ENCODE measurements around the gene SUOX. TPM values are rescaled to one million over a fixed set of nuclear protein-coding genes. Genes with fewer than 3 reads are reported as not detected.
"Not testable (repeated sequence)": the region's sequence is repeated elsewhere in the genome, so short reads cannot be mapped to it uniquely, and the experiment has no call there.

The SUOX gene
- total RNA-seq, 2 donors from 2014 or later = 23.6 to 49.6 TPM

- DNase-seq (ENCODE audit: low spot score) = no peak
- no peaks in the 10 kb centered on the region for H3K27me3 ChIP-seq (replicated peaks; ENCODE audit: insufficient read depth)
- no peak overlapping the region for H3K27ac ChIP-seq
- whole genome bisulfite sequencing = 64% methylated on average over 3 of the region's 3 CpGs
- no peak overlapping the region for H3K4me3 ChIP-seq
- intact Hi-C loops (cut with DNase I) = no loop called here
- no peaks in the 10 kb centered on the region for H3K9me3 ChIP-seq
- H3K4me1 ChIP-seq (replicated peaks) = no peaks in the 10 kb centered on the region
- H3K36me3 ChIP-seq = no peaks in the 10 kb centered on the region
- TF ChIP-seq POLR2AphosphoS5 (IDR thresholded peaks at IDR 0.05) (no peak), CTCF (IDR thresholded peaks at IDR 0.05) (no peak), POLR2A (IDR thresholded peaks at IDR 0.05) (no peak)
Measured at GRCh38 chr12:55982319-55982936, 14.6 kb upstream of the SUOX start.

DNA sequence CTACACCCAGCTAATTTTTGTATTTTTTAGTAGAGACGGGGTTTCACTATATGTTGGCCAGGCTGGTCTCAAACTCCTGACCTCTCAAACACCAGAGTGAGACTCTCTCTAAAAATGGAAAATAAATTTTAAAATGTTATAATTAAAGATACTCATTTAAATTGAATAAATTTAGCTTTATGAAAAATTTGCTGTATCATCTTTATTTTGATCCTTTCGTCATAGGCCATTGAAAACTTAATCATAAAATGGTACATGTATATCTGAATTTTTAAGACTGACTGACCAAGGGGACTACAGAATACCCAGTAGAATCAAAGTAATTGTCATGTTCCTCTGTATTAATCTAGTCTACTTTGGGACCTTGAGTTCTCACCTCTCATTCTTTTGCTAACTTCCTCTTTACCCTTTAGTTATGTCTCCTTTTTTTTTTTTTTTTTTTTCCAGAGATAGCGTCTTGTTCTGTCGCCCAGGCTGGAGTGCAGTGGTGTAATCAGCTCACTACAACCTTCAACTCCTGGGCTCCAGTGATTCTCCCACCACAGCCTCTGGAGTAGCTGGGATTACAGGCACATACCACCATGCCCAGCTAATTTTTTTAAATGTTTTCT, 13.7 kb upstream of the SUOX start:
- no peak for DNase-seq (ENCODE audit: low spot score)
- H3K36me3 ChIP-seq = no peaks in the 10 kb centered on the region
- intact Hi-C loops (cut with DNase I) = no loop called here

GRCh38 chr12:55984861-55985260, 12.2 kb upstream of the SUOX start:
- H3K9me3 ChIP-seq = no peaks in the 10 kb centered on the region
- H3K36me3 ChIP-seq = peaks cover 0 to 6% of the 10 kb centered on the region in 2 donors
- H3K4me1 ChIP-seq (replicated peaks) = no peaks in the 10 kb centered on the region
- intact Hi-C loops (cut with DNase I) = no loop called here
- no peak overlapping the region for H3K27ac ChIP-seq
- DNase-seq (ENCODE audit: low spot score) = no peak
- TF ChIP-seq POLR2AphosphoS5 (IDR thresholded peaks at IDR 0.05) (no peak), POLR2A (IDR thresholded peaks at IDR 0.05) (no peak), CTCF (IDR thresholded peaks at IDR 0.05) (no peak)
- H3K4me3 ChIP-seq = no peak overlapping the region
- 68% methylated on average over 2 of the region's 2 CpGs for WGBS
- H3K27me3 ChIP-seq (replicated peaks; ENCODE audit: insufficient read depth) = no peaks in the 10 kb centered on the region

More for the DNA sequence above, 13.7 kb upstream of the SUOX start:
- no peaks in the 10 kb centered on the region for H3K4me1 ChIP-seq (replicated peaks)
- 84% methylated on average over 4 of the region's 4 CpGs for WGBS
- no peak overlapping the region for H3K4me3 ChIP-seq
- no peak for TF ChIP-seq POLR2AphosphoS5 (IDR thresholded peaks at IDR 0.05)
- no peak for TF ChIP-seq POLR2A (IDR thresholded peaks at IDR 0.05)
- no peak for TF ChIP-seq CTCF (IDR thresholded peaks at IDR 0.05)
- H3K27ac ChIP-seq = no peak overlapping the region
- no peaks in the 10 kb centered on the region for H3K9me3 ChIP-seq
- H3K27me3 ChIP-seq (replicated peaks; ENCODE audit: insufficient read depth) = no peaks in the 10 kb centered on the region

DNA sequence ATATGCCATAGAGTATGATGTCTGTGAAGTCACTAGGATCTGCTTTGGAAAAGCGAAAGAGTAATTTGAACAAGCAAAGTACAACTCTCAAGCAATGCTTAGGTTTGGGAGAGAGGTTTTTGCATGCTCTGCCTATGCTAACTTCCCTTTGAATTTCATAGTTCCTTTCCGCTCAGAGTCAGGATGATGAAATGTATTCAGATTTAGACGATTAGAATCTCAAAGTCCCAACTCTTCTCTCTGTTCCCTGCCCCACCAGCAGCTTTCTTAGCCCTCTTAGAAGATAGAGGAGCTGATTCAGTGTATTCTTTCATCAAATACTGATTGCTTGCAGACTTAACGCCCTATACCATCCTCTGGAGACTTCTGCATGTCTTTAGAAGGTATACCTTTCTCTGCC, 11.7 kb upstream of the SUOX start:
- 92% methylated on average over 4 of the region's 4 CpGs for WGBS
- Histone ChIP-seq H3K27ac (no peak overlapping the region), H3K4me3 (no peak overlapping the region), H3K27me3 (replicated peaks; ENCODE audit: insufficient read depth) (no peaks in the 10 kb centered on the region), H3K36me3 (peaks cover 0 to 11% of the 10 kb centered on the region in 2 donors), H3K9me3 (no peaks in the 10 kb centered on the region), H3K4me1 (replicated peaks) (no peaks in the 10 kb centered on the region)
- TF ChIP-seq POLR2AphosphoS5 (IDR thresholded peaks at IDR 0.05) (no peak), POLR2A (IDR thresholded peaks at IDR 0.05) (no peak)
- intact Hi-C loops (cut with DNase I) = no loop called here
- DNase-seq (ENCODE audit: low spot score) = no peak

- H3K4me3 ChIP-seq; H3K27me3 ChIP-seq (replicated peaks; ENCODE audit: insufficient read depth); H3K27ac ChIP-seq; intact Hi-C loops (cut with DNase I); H3K4me1 ChIP-seq (replicated peaks); DNase-seq (ENCODE audit: low spot score); H3K9me3 ChIP-seq: not testable (repeated sequence)
- 94% methylated on average over 7 of the region's 7 CpGs for WGBS
- H3K36me3 ChIP-seq = peaks cover 0 to 18% of the 10 kb centered on the region in 2 donors
Measured at GRCh38 chr12:55985976-55986375, 11.1 kb upstream of the SUOX start.

- no peaks in the 10 kb centered on the region for H3K27me3 ChIP-seq (replicated peaks; ENCODE audit: insufficient read depth)
- no peaks in the 10 kb centered on the region for H3K9me3 ChIP-seq
- no peak for DNase-seq (ENCODE audit: low spot score)
- no peaks in the 10 kb centered on the region for H3K4me1 ChIP-seq (replicated peaks)
- TF ChIP-seq CTCF (IDR thresholded peaks at IDR 0.05) = no peak
- TF ChIP-seq POLR2AphosphoS5 (IDR thresholded peaks at IDR 0.05) = no peak
- no peak for TF ChIP-seq POLR2A (IDR thresholded peaks at IDR 0.05)
- WGBS = 77% methylated on average over 3 of the region's 3 CpGs
- intact Hi-C loops (cut with DNase I) = loop anchor here (5.0 to 10.0 kb wide), 2 partner anchors 41 to 114 kb away; partner anchors contain the start of gene PA2G4
- H3K27ac ChIP-seq = no peak overlapping the region
- no peak overlapping the region for H3K4me3 ChIP-seq
- H3K36me3 ChIP-seq = peaks cover 5 to 46% of the 10 kb centered on the region in 2 donors
Measured at GRCh38 chr12:55991110-55991509, 6.0 kb upstream of the SUOX start.

Measured in prostate gland (tissue), 2 donors.